ENCODE measurements around the gene UIMC1. TPM values are rescaled to one million over a fixed set of nuclear protein-coding genes. Genes with fewer than 3 reads are reported as not detected.
"Not testable (repeated sequence)": the region's sequence is repeated elsewhere in the genome, so short reads cannot be mapped to it uniquely, and the experiment has no call there.

The UIMC1 gene
- polyA plus RNA-seq, 1 donor (not counting 4 experiments of a cell fraction or from before 2014, with no cell fraction given): 29.0 TPM

DNA sequence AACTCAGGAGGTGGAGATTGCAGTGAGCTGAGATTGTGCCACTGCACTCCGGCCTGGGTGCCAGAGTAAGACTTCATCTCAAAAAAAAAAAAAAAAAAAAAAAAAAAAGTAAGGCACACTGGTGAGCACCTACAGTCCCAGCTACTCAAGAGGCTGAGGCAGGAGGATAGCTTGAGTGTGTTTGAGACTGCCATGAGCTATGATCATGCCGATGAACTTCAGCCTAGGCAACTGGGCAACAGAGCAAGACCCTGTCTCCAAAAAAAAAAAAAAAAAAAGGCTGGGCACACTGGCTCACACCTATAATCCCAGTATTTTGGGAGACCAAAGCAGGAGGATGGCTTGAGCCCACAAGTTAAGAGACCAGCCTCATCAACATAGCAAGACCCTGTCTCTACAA lies 20.3 kb downstream of the UIMC1 start:
- peaks cover 2 to 3% of the 10 kb centered on the region in 2 experiments for H3K36me3 ChIP-seq (ENCODE audit: control insufficient read depth in 2 of 2, extremely low read depth in 1 of 2, insufficient read depth in 2 of 2, low read length in 2 of 2)
- no peak for TF ChIP-seq EZH2 (IDR thresholded peaks at IDR 0.05; ENCODE audit: low read length)
- TF ChIP-seq, protein P1, sequence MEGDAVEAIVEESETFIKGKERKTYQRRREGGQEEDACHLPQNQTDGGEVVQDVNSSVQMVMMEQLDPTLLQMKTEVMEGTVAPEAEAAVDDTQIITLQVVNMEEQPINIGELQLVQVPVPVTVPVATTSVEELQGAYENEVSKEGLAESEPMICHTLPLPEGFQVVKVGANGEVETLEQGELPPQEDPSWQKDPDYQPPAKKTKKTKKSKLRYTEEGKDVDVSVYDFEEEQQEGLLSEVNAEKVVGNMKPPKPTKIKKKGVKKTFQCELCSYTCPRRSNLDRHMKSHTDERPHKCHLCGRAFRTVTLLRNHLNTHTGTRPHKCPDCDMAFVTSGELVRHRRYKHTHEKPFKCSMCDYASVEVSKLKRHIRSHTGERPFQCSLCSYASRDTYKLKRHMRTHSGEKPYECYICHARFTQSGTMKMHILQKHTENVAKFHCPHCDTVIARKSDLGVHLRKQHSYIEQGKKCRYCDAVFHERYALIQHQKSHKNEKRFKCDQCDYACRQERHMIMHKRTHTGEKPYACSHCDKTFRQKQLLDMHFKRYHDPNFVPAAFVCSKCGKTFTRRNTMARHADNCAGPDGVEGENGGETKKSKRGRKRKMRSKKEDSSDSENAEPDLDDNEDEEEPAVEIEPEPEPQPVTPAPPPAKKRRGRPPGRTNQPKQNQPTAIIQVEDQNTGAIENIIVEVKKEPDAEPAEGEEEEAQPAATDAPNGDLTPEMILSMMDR (optimal IDR thresholded peaks at IDR 0.05 in 1 of 3, IDR thresholded peaks at IDR 0.05 in 1 of 3, conservative IDR thresholded peaks at IDR 0.05 in 1 of 3; ENCODE audit: extremely low read depth in 1 of 3, insufficient read depth in 2 of 3, low read length in 3 of 3): no peak
- no peaks in the 10 kb centered on the region for H3K9me3 ChIP-seq (ENCODE audit: control insufficient read depth, low read depth, low read length)
- peaks cover 2% of the 10 kb centered on the region for H3K4me1 ChIP-seq (ENCODE audit: control insufficient read depth, extremely low read depth, insufficient read depth, low read length)
- H3K27ac ChIP-seq (ENCODE audit: control insufficient read depth, insufficient read depth, low read length): no peak overlapping the region
- DNase-seq (ENCODE audit: low read depth, low spot score) (no peak), FAIRE-seq (no peak)
- no peak overlapping the region for H3K4me2 ChIP-seq (ENCODE audit: control insufficient read depth, extremely low read depth, insufficient read depth, low read depth, low read length)
- no peaks in the 10 kb centered on the region for H3K27me3 ChIP-seq (ENCODE audit: control insufficient read depth, extremely low read depth, insufficient read depth, low read length)
- H3K79me2 ChIP-seq (ENCODE audit: control insufficient read depth, insufficient read depth, low read length): peaks cover 74% of the 10 kb centered on the region
- H2AFZ ChIP-seq (ENCODE audit: control insufficient read depth, low read length): no peak overlapping the region
- no peaks in the 10 kb centered on the region for H3K9me1 ChIP-seq (ENCODE audit: control insufficient read depth, extremely low read depth, insufficient read depth, low read length)
- no peak overlapping the region for H3K9ac ChIP-seq (ENCODE audit: control insufficient read depth, extremely low read depth, insufficient read depth, low read length)
- no peak overlapping the region for H3K4me3 ChIP-seq (ENCODE audit: control insufficient read depth in 2 of 3, extremely low read depth in 1 of 3, insufficient read depth in 2 of 3, low read depth in 1 of 3, low read length in 3 of 3)
- dilution Hi-C loops (cut with MboI; ENCODE audit: extremely low pct_ligation_motif_present, low sequenced_read_pairs): no loop called here
- H4K20me1 ChIP-seq (ENCODE audit: control insufficient read depth, extremely low read depth, insufficient read depth, low read length): no peaks in the 10 kb centered on the region

DNA sequence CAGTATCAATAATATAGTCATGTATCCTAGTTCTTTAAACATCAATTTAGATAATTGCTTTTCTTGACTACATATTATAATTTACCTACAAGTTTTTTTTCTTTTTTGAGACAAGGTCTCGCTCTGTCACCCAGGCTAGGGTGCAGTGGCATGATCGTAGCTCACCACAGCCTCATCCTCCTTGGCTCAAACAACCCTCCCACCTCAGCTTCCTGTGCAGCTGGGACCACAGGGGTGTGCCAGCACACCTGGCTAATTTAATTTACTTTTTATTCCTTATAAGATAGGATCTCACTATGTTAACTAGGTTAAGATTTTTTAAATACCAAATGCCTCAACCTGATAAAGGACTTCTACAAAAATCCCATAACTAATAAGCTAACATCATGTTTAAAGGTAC lies 21.1 kb downstream of the UIMC1 start:
- H3K79me2 ChIP-seq (ENCODE audit: control insufficient read depth, insufficient read depth, low read length): peaks cover 72% of the 10 kb centered on the region
- no peak overlapping the region for H3K9ac ChIP-seq (ENCODE audit: control insufficient read depth, extremely low read depth, insufficient read depth, low read length)
- peaks cover 3 to 9% of the 10 kb centered on the region in 2 experiments for H3K36me3 ChIP-seq (ENCODE audit: control insufficient read depth in 2 of 2, extremely low read depth in 1 of 2, insufficient read depth in 2 of 2, low read length in 2 of 2)
- H3K27ac ChIP-seq (ENCODE audit: control insufficient read depth, insufficient read depth, low read length): no peak overlapping the region
- no peak for FAIRE-seq
- H3K4me2 ChIP-seq (ENCODE audit: control insufficient read depth, extremely low read depth, insufficient read depth, low read depth, low read length): no peak overlapping the region
- no peaks in the 10 kb centered on the region for H3K9me3 ChIP-seq (ENCODE audit: control insufficient read depth, low read depth, low read length)
- H3K4me3 ChIP-seq (ENCODE audit: control insufficient read depth in 2 of 3, extremely low read depth in 1 of 3, insufficient read depth in 2 of 3, low read depth in 1 of 3, low read length in 3 of 3): no peak overlapping the region
- H3K9me1 ChIP-seq (ENCODE audit: control insufficient read depth, extremely low read depth, insufficient read depth, low read length): no peaks in the 10 kb centered on the region
- DNase-seq (ENCODE audit: low read depth, low spot score): no peak
- dilution Hi-C loops (cut with MboI; ENCODE audit: extremely low pct_ligation_motif_present, low sequenced_read_pairs): no loop called here
- peaks cover 2% of the 10 kb centered on the region for H3K4me1 ChIP-seq (ENCODE audit: control insufficient read depth, extremely low read depth, insufficient read depth, low read length)
- no peaks in the 10 kb centered on the region for H3K27me3 ChIP-seq (ENCODE audit: control insufficient read depth, extremely low read depth, insufficient read depth, low read length)
- TF ChIP-seq EZH2 (IDR thresholded peaks at IDR 0.05; ENCODE audit: low read length): no peak
- TF ChIP-seq, protein P1 (optimal IDR thresholded peaks at IDR 0.05 in 1 of 3, IDR thresholded peaks at IDR 0.05 in 1 of 3, conservative IDR thresholded peaks at IDR 0.05 in 1 of 3; ENCODE audit: extremely low read depth in 1 of 3, insufficient read depth in 2 of 3, low read length in 3 of 3): no peak
- H2AFZ ChIP-seq (ENCODE audit: control insufficient read depth, low read length): no peak overlapping the region
- H4K20me1 ChIP-seq (ENCODE audit: control insufficient read depth, extremely low read depth, insufficient read depth, low read length): no peaks in the 10 kb centered on the region

DNA sequence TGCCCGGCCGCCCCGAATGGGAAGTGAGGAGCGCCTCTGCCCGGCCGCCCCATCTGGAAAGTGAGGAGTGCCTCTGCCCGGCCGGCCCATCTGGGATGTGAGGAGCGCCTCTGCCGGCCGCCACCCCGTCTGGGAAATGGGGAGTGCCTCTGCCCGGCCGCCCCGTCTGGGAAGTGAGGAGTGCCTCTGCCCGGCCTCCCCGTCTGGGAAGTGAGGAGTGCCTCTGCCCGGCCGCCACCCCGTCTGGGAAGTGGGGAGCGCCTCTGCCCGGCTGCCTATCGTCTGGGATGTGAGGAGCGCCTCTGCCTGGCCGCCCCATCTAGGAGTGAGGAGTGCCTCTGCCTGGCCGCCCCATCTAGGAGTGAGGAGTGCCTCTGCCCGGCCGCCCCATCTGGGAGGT lies 22.4 kb downstream of the UIMC1 start:
- H2AFZ ChIP-seq (ENCODE audit: control insufficient read depth, low read length); H4K20me1 ChIP-seq (ENCODE audit: control insufficient read depth, extremely low read depth, insufficient read depth, low read length); H3K4me1 ChIP-seq (ENCODE audit: control insufficient read depth, extremely low read depth, insufficient read depth, low read length); H3K27me3 ChIP-seq (ENCODE audit: control insufficient read depth, extremely low read depth, insufficient read depth, low read length); H3K9ac ChIP-seq (ENCODE audit: control insufficient read depth, extremely low read depth, insufficient read depth, low read length); H3K9me3 ChIP-seq (ENCODE audit: control insufficient read depth, low read depth, low read length); H3K4me2 ChIP-seq (ENCODE audit: control insufficient read depth, extremely low read depth, insufficient read depth, low read depth, low read length); H3K4me3 ChIP-seq (ENCODE audit: control insufficient read depth in 2 of 3, extremely low read depth in 1 of 3, insufficient read depth in 2 of 3, low read depth in 1 of 3, low read length in 3 of 3); DNase-seq (ENCODE audit: low read depth, low spot score); dilution Hi-C loops (cut with MboI; ENCODE audit: extremely low pct_ligation_motif_present, low sequenced_read_pairs); FAIRE-seq; H3K9me1 ChIP-seq (ENCODE audit: control insufficient read depth, extremely low read depth, insufficient read depth, low read length); H3K27ac ChIP-seq (ENCODE audit: control insufficient read depth, insufficient read depth, low read length); H3K36me3 ChIP-seq (ENCODE audit: control insufficient read depth in 2 of 2, extremely low read depth in 1 of 2, insufficient read depth in 2 of 2, low read length in 2 of 2): not testable (repeated sequence)
- H3K79me2 ChIP-seq (ENCODE audit: control insufficient read depth, insufficient read depth, low read length): peaks cover 65% of the 10 kb centered on the region

DNA sequence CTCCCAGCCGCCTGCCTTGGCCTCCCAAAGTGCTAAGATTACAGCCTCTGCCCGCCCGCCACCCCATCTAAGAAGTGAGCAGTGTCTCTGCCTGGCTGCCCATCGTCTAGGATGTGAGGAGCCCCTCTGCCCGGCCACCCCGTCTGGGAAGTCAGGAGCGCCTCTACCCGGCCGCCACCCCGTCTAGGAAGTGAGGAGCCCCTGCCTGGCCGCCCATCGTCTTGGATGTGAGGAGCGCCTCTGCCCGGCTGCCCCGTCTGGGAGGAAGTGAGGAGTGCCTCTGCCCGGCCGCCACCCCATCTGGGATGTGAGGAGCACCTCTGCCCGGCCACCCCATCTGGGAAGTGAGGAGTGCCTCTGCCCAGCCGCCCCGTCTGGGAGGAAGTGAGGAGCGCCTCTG lies 23.0 kb downstream of the UIMC1 start:
- H3K9me1 ChIP-seq (ENCODE audit: control insufficient read depth, extremely low read depth, insufficient read depth, low read length); H3K27me3 ChIP-seq (ENCODE audit: control insufficient read depth, extremely low read depth, insufficient read depth, low read length); H2AFZ ChIP-seq (ENCODE audit: control insufficient read depth, low read length); dilution Hi-C loops (cut with MboI; ENCODE audit: extremely low pct_ligation_motif_present, low sequenced_read_pairs); H3K9me3 ChIP-seq (ENCODE audit: control insufficient read depth, low read depth, low read length); H3K4me3 ChIP-seq (ENCODE audit: control insufficient read depth in 2 of 3, extremely low read depth in 1 of 3, insufficient read depth in 2 of 3, low read depth in 1 of 3, low read length in 3 of 3); H3K9ac ChIP-seq (ENCODE audit: control insufficient read depth, extremely low read depth, insufficient read depth, low read length); H3K4me2 ChIP-seq (ENCODE audit: control insufficient read depth, extremely low read depth, insufficient read depth, low read depth, low read length); FAIRE-seq; H4K20me1 ChIP-seq (ENCODE audit: control insufficient read depth, extremely low read depth, insufficient read depth, low read length); DNase-seq (ENCODE audit: low read depth, low spot score); H3K36me3 ChIP-seq (ENCODE audit: control insufficient read depth in 2 of 2, extremely low read depth in 1 of 2, insufficient read depth in 2 of 2, low read length in 2 of 2); H3K27ac ChIP-seq (ENCODE audit: control insufficient read depth, insufficient read depth, low read length); H3K4me1 ChIP-seq (ENCODE audit: control insufficient read depth, extremely low read depth, insufficient read depth, low read length): not testable (repeated sequence)
- H3K79me2 ChIP-seq (ENCODE audit: control insufficient read depth, insufficient read depth, low read length): peaks cover 62% of the 10 kb centered on the region
